AG10803 (cell line): ENCODE results near the gene MAF.

ENCODE experiments used
- DNase-seq: peaks from one replicate; pipeline ENCODE4 v3.0.0; 2010; ENCODE audit warnings: low read depth
- H3K4me3 ChIP-seq: 2 replicates; pipeline ENCODE4 v1.5.1; 2011; ENCODE audit warnings: mild to moderate bottlenecking, low read length, control low read depth
- CTCF ChIP-seq: conservative IDR thresholded peaks from 2 replicates; pipeline ENCODE4 v1.5.1; 2011; ENCODE audit warnings: mild to moderate bottlenecking, low read length, control low read depth, inconsistent platforms

MAF gene

GRCh38 chr16:79605999-79606398 lies 5.5 kb upstream of the MAF start:
- no peak overlapping the region for H3K4me3 ChIP-seq
- DNase-seq, result no peak
- TF ChIP-seq CTCF, result no peak

- no peak for DNase-seq
- no peak overlapping the region for H3K4me3 ChIP-seq
- TF ChIP-seq CTCF, result no peak
Measured at GRCh38 chr16:79603055-79603454, 2.5 kb upstream of the MAF start.

GRCh38 chr16:79602628-79603014 lies 2.1 kb upstream of the MAF start:
- no peak overlapping the region for H3K4me3 ChIP-seq
- no peak for TF ChIP-seq CTCF
- DNase-seq, result no peak

- H3K4me3 ChIP-seq, result peak overlapping the region; percentile 56
- TF ChIP-seq CTCF, result peak; percentile 81
- peak; percentile 59 for DNase-seq
Measured at GRCh38 chr16:79601931-79602627, 1.5 kb upstream of the MAF start.

GRCh38 chr16:79601092-79601930 lies 774 bp upstream of the MAF start:
- no peak for TF ChIP-seq CTCF
- peak overlapping the region; percentile 56 for H3K4me3 ChIP-seq
- DNase-seq, result peak; percentile 11

GRCh38 chr16:79599837-79600637 lies 500 bp downstream of the MAF start:
- TF ChIP-seq CTCF, result no peak
- peak overlapping the region; percentile 56 for H3K4me3 ChIP-seq

More at GRCh38 chr16:79599837-79600637, 500 bp downstream of the MAF start:
- DNase-seq, result peak; percentile 35
